Vagina (tissue), 2 donors: ENCODE results near the gene RNF168. TPM values are rescaled to one million over a fixed set of nuclear protein-coding genes. Genes with fewer than 3 reads are reported as not detected.
"Not testable (repeated sequence)": the region's sequence is repeated elsewhere in the genome, so short reads cannot be mapped to it uniquely, and the experiment has no call there.

ENCODE experiments used
- DNase-seq, 2 donors: peaks; one replicate each; pipeline ENCODE4 v3.0.0-alpha.2; 2017; ENCODE audit errors: extremely low spot score in 2 of 2
- H3K27ac ChIP-seq: fragments of 200-600 bp; sonication (generic); one replicate; pipeline ENCODE4 v1.5.1; 2019
- H3K27me3 ChIP-seq: fragments of 200-600 bp; sonication (generic); one replicate; pipeline ENCODE4 v1.5.1; 2019
- H3K36me3 ChIP-seq, 2 donors: fragments of 200-600 bp; sonication (generic); one replicate each; pipeline ENCODE4 v1.5.1; 2017 to 2019
- H3K4me1 ChIP-seq: fragments of 200-600 bp; sonication (generic); one replicate; pipeline ENCODE4 v1.5.1; 2019
- H3K4me3 ChIP-seq, 2 donors: fragments of 200-600 bp; sonication (generic); 1 replicate in 1 of 2; 2 replicates in 1 of 2; pipeline ENCODE4 v1.5.1; 2016 to 2019
- H3K9me3 ChIP-seq: fragments of 200-600 bp; sonication (generic); one replicate; pipeline ENCODE4 v1.5.1; 2019
- CTCF ChIP-seq, 3 experiments: fragments of 450-650 bp in 2 of 3; fragments of 200-600 bp in 1 of 3; sonication (generic) in 1 of 3; IDR thresholded peaks; one replicate each; pipeline ENCODE4 v1.5.1; 2017 to 2019; ENCODE audit warnings: antibody characterized with exemption in 3 of 3, mild to moderate bottlenecking in 2 of 3, moderate library complexity in 2 of 3
- POLR2A ChIP-seq, 2 donors: fragments of 450-650 bp; IDR thresholded peaks; one replicate each; pipeline ENCODE4 v1.6.1; 2017; ENCODE audit warnings: antibody characterized with exemption in 2 of 2, mild to moderate bottlenecking in 2 of 2, moderate library complexity in 2 of 2
- POLR2AphosphoS5 ChIP-seq, 2 donors: sonication (generic); formaldehyde crosslinking; IDR thresholded peaks; one replicate each; pipeline ENCODE4 v1.9.0; 2017; ENCODE audit warnings: antibody characterized with exemption in 2 of 2, mild to moderate bottlenecking in 2 of 2, low read depth in 1 of 2; ENCODE audit not compliant: insufficient read depth in 1 of 2
- intact Hi-C: fragments of 100-400 bp; cut with DNase I; formaldehyde crosslinking; loops from one replicate; pipeline ENCODE4 v1.15.1; 2023
- total RNA-seq: library from RNA; depleted of rRNA; stranded (reverse); fragments of >200 nt; gene quantifications from one replicate; pipeline ENCODE4 v1.2.3, GENCODE V29; 2016

RNF168 gene
- total RNA-seq, 1 donor from 2014 or later = 26.0 TPM

GRCh38 chr3:196506687-196507086 is 3.1 kb upstream of the RNF168 start:
- no peak for TF ChIP-seq CTCF (IDR thresholded peaks at IDR 0.05)
- no peak for TF ChIP-seq POLR2A (IDR thresholded peaks at IDR 0.05)
- no peak for TF ChIP-seq POLR2AphosphoS5 (IDR thresholded peaks at IDR 0.05; ENCODE audit: insufficient read depth in 1 of 2, low read depth in 1 of 2)
- no peak overlapping the region for H3K4me3 ChIP-seq
- intact Hi-C loops = no loop called here
- H3K27me3 ChIP-seq = no peaks in the 10 kb centered on the region
- no peak overlapping the region for H3K27ac ChIP-seq
- peaks cover 8% of the 10 kb centered on the region for H3K4me1 ChIP-seq
- no peak for DNase-seq
- H3K9me3 ChIP-seq = no peaks in the 10 kb centered on the region
- H3K36me3 ChIP-seq = no peaks in the 10 kb centered on the region

GRCh38 chr3:196504556-196504955 is 988 bp upstream of the RNF168 start:
- DNase-seq = no peak
- no peak overlapping the region for H3K4me3 ChIP-seq
- no peak for TF ChIP-seq POLR2AphosphoS5 (IDR thresholded peaks at IDR 0.05; ENCODE audit: insufficient read depth in 1 of 2, low read depth in 1 of 2)
- no peak for TF ChIP-seq POLR2A (IDR thresholded peaks at IDR 0.05)
- no peak for TF ChIP-seq CTCF (IDR thresholded peaks at IDR 0.05)
- H3K9me3 ChIP-seq = no peaks in the 10 kb centered on the region
- H3K36me3 ChIP-seq = no peaks in the 10 kb centered on the region
- H3K27ac ChIP-seq = peak overlapping the region; percentile 92
- intact Hi-C loops = loop anchor here (5.0 kb wide), 1 partner anchor 63 kb away; the partner anchor contains the start of genes FBXO45 and WDR53
- H3K4me1 ChIP-seq = peaks cover 29% of the 10 kb centered on the region
- H3K27me3 ChIP-seq = no peaks in the 10 kb centered on the region

GRCh38 chr3:196504077-196504398 is 470 bp upstream of the RNF168 start:
- peaks cover 34% of the 10 kb centered on the region for H3K4me1 ChIP-seq
- intact Hi-C loops = loop anchor here (5.0 kb wide), 1 partner anchor 63 kb away; the partner anchor contains the start of genes FBXO45 and WDR53
- not testable (repeated sequence) for H3K9me3 ChIP-seq, H3K36me3 ChIP-seq, DNase-seq, H3K27me3 ChIP-seq
- H3K4me3 ChIP-seq = peak overlapping the region; percentile 73 to 79
- H3K27ac ChIP-seq = peak overlapping the region; percentile 92

GRCh38 chr3:196502775-196503195 is 783 bp downstream of the RNF168 start:
- TF ChIP-seq POLR2AphosphoS5 (IDR thresholded peaks at IDR 0.05; ENCODE audit: insufficient read depth in 1 of 2, low read depth in 1 of 2) = peak in 1 of 2 donors; percentile 35
- no peak for TF ChIP-seq POLR2A (IDR thresholded peaks at IDR 0.05)
- peak overlapping the region; percentile 73 to 79 for H3K4me3 ChIP-seq
- H3K4me1 ChIP-seq = peaks cover 47% of the 10 kb centered on the region
- DNase-seq = no peak
- no peaks in the 10 kb centered on the region for H3K27me3 ChIP-seq
- H3K9me3 ChIP-seq = no peaks in the 10 kb centered on the region
- H3K36me3 ChIP-seq = no peaks in the 10 kb centered on the region
- intact Hi-C loops = loop anchor here (5.0 kb wide), 1 partner anchor 65 kb away; the partner anchor contains the start of genes FBXO45 and WDR53
- peak overlapping the region; percentile 92 for H3K27ac ChIP-seq

- intact Hi-C loops = loop anchor here (5.0 kb wide), 1 partner anchor 66 kb away; the partner anchor contains the start of genes FBXO45 and WDR53
Measured at GRCh38 chr3:196501316-196502044, 2.1 kb downstream of the RNF168 start.

More at GRCh38 chr3:196501316-196502044, 2.1 kb downstream of the RNF168 start:
- Histone ChIP-seq H3K4me3 (peak overlapping the region; percentile 73 to 79), H3K27me3 (no peaks in the 10 kb centered on the region), H3K9me3 (no peaks in the 10 kb centered on the region), H3K36me3 (no peaks in the 10 kb centered on the region), H3K27ac (peak overlapping the region; percentile 92), H3K4me1 (peaks cover 48% of the 10 kb centered on the region)
- TF ChIP-seq CTCF (IDR thresholded peaks at IDR 0.05) = no peak
- no peak for TF ChIP-seq POLR2A (IDR thresholded peaks at IDR 0.05)
- TF ChIP-seq POLR2AphosphoS5 (IDR thresholded peaks at IDR 0.05; ENCODE audit: insufficient read depth in 1 of 2, low read depth in 1 of 2) = no peak
- DNase-seq = no peak
